Measurements from ENCODE around the gene RNF149.
"Not testable (repeated sequence)": the region's sequence is repeated elsewhere in the genome, so short reads cannot be mapped to it uniquely, and the experiment has no call there.

RNF149 gene

GRCh38 chr2:101330253-101330933 is 21.9 kb upstream of the RNF149 start:
- no peaks in the 10 kb centered on the region for H3K36me3 ChIP-seq (ENCODE audit: control insufficient read depth, insufficient read depth, low read length, severe bottlenecking)
- no peak overlapping the region for H3K4me3 ChIP-seq (ENCODE audit: low read length)

DNA sequence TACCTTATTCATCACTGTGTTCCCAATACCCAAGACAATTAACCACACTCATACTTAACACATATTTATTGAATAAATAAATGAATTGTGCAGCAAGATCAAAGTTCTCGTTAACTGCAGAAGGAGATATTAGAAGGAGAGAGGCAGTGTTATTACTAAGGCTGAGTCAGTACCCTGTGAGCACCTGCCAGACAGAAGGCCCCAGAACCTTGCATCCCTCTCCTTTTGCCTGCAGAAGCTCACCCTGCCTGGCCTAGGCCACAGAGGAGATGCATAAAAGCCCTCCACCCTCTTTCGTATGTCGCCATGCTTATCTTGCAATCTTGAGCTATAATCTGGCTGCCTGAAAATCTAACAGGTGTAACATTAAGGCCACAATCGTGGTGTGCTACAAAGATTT is 20.5 kb upstream of the RNF149 start:
- Histone ChIP-seq H3K9me3 (ENCODE audit: control insufficient read depth, low read length) (peaks cover 9% of the 10 kb centered on the region), H3K36me3 (ENCODE audit: control insufficient read depth, insufficient read depth, low read length, severe bottlenecking) (no peaks in the 10 kb centered on the region), H3K4me3 (ENCODE audit: low read length) (no peak overlapping the region), H3K4me1 (ENCODE audit: control insufficient read depth, insufficient read depth, low read length) (no peaks in the 10 kb centered on the region), H3K9ac (ENCODE audit: low read length) (no peak overlapping the region), H3K27me3 (replicated peaks; ENCODE audit: control insufficient read depth, insufficient read depth, low read length) (no peaks in the 10 kb centered on the region)
- no peak for DNase-seq (ENCODE audit: low read depth)

More at GRCh38 chr2:101330253-101330933, 21.9 kb upstream of the RNF149 start:
- Histone ChIP-seq H3K4me1 (ENCODE audit: control insufficient read depth, insufficient read depth, low read length) (no peaks in the 10 kb centered on the region), H3K27me3 (replicated peaks; ENCODE audit: control insufficient read depth, insufficient read depth, low read length) (no peaks in the 10 kb centered on the region), H3K9me3 (ENCODE audit: control insufficient read depth, low read length) (peaks cover 4% of the 10 kb centered on the region), H3K9ac (ENCODE audit: low read length) (no peak overlapping the region)
- DNase-seq (ENCODE audit: low read depth) = no peak

- no peak overlapping the region for H3K4me3 ChIP-seq (ENCODE audit: low read length)
- no peak for DNase-seq (ENCODE audit: low read depth)
- no peaks in the 10 kb centered on the region for H3K36me3 ChIP-seq (ENCODE audit: control insufficient read depth, insufficient read depth, low read length, severe bottlenecking)
- H3K4me1 ChIP-seq (ENCODE audit: control insufficient read depth, insufficient read depth, low read length) = no peaks in the 10 kb centered on the region
- H3K9me3 ChIP-seq (ENCODE audit: control insufficient read depth, low read length) = peaks cover 9% of the 10 kb centered on the region
- H3K27me3 ChIP-seq (replicated peaks; ENCODE audit: control insufficient read depth, insufficient read depth, low read length) = no peaks in the 10 kb centered on the region
- H3K9ac ChIP-seq (ENCODE audit: low read length) = no peak overlapping the region
Observed at GRCh38 chr2:101328474-101329007, 20.0 kb upstream of the RNF149 start.

- Histone ChIP-seq H3K36me3 (ENCODE audit: control insufficient read depth, insufficient read depth, low read length, severe bottlenecking) (no peaks in the 10 kb centered on the region), H3K4me1 (ENCODE audit: control insufficient read depth, insufficient read depth, low read length) (no peaks in the 10 kb centered on the region), H3K4me3 (ENCODE audit: low read length) (no peak overlapping the region), H3K9ac (ENCODE audit: low read length) (no peak overlapping the region), H3K27me3 (replicated peaks; ENCODE audit: control insufficient read depth, insufficient read depth, low read length) (no peaks in the 10 kb centered on the region), H3K9me3 (ENCODE audit: control insufficient read depth, low read length) (peaks cover 9% of the 10 kb centered on the region)
- no peak for DNase-seq (ENCODE audit: low read depth)
Observed at GRCh38 chr2:101327863-101328394, 19.4 kb upstream of the RNF149 start.

- H3K4me1 ChIP-seq (ENCODE audit: control insufficient read depth, insufficient read depth, low read length) = no peaks in the 10 kb centered on the region
- H3K9ac ChIP-seq (ENCODE audit: low read length) = no peak overlapping the region
- H3K4me3 ChIP-seq (ENCODE audit: low read length) = no peak overlapping the region
- no peaks in the 10 kb centered on the region for H3K27me3 ChIP-seq (replicated peaks; ENCODE audit: control insufficient read depth, insufficient read depth, low read length)
- DNase-seq (ENCODE audit: low read depth) = no peak
- H3K9me3 ChIP-seq (ENCODE audit: control insufficient read depth, low read length) = peaks cover 9% of the 10 kb centered on the region
- H3K36me3 ChIP-seq (ENCODE audit: control insufficient read depth, insufficient read depth, low read length, severe bottlenecking) = no peaks in the 10 kb centered on the region
Observed at GRCh38 chr2:101325425-101325824, 16.9 kb upstream of the RNF149 start.

- H3K9ac ChIP-seq (ENCODE audit: low read length); H3K9me3 ChIP-seq (ENCODE audit: control insufficient read depth, low read length); H3K4me3 ChIP-seq (ENCODE audit: low read length); H3K4me1 ChIP-seq (ENCODE audit: control insufficient read depth, insufficient read depth, low read length); DNase-seq (ENCODE audit: low read depth); H3K27me3 ChIP-seq (replicated peaks; ENCODE audit: control insufficient read depth, insufficient read depth, low read length); H3K36me3 ChIP-seq (ENCODE audit: control insufficient read depth, insufficient read depth, low read length, severe bottlenecking): not testable (repeated sequence)
Observed at GRCh38 chr2:101316568-101316967, 8.1 kb upstream of the RNF149 start.

GRCh38 chr2:101311696-101312017 is 3.2 kb upstream of the RNF149 start:
- no peak for DNase-seq (ENCODE audit: low read depth)
- no peaks in the 10 kb centered on the region for H3K27me3 ChIP-seq (replicated peaks; ENCODE audit: control insufficient read depth, insufficient read depth, low read length)
- peaks cover 13% of the 10 kb centered on the region for H3K4me1 ChIP-seq (ENCODE audit: control insufficient read depth, insufficient read depth, low read length)
- H3K36me3 ChIP-seq (ENCODE audit: control insufficient read depth, insufficient read depth, low read length, severe bottlenecking) = no peaks in the 10 kb centered on the region
- H3K4me3 ChIP-seq (ENCODE audit: low read length) = no peak overlapping the region
- H3K9ac ChIP-seq (ENCODE audit: low read length) = no peak overlapping the region
- no peaks in the 10 kb centered on the region for H3K9me3 ChIP-seq (ENCODE audit: control insufficient read depth, low read length)

DNA sequence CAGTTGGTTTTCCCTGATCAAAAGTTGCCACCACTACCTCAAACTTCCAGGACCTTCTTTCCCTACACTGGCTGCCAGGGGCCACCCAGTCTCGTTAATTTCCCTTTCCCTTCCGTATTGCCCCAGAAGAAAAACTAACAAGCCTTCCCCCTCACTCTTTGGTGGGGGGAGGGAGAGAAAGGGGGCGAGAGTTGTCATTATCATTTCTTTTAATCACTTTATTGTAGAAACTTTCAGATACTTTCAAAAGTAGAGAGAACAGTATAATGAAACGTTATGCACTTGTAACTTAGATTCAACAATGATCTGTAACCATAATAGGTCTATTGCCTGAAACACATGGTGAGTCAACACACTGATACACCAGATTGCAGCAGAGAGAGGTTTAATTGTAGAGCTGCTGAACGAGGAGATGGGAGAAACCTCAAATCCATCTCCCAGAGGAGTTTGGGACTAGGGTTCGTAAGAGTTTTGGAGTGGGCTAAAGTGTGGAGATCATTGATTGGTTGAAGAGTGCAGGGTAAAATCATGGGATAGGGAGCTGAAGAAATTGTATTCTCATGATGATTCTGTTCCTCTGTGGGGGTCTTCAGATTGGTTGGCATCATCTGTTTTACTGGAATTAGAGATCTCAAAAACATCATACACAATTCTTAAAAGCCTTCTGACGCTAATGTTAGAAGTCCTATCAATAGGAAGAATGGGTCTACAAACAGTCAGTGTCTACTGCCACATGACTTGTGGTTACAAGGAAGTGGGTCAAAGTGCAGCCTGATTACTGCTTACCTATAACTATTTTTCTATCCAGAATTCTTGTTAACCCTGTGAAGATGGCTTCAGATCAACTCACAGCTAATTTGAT is 2.6 kb upstream of the RNF149 start:
- Histone ChIP-seq H3K36me3 (ENCODE audit: control insufficient read depth, insufficient read depth, low read length, severe bottlenecking) (no peaks in the 10 kb centered on the region), H3K27me3 (replicated peaks; ENCODE audit: control insufficient read depth, insufficient read depth, low read length) (no peaks in the 10 kb centered on the region), H3K9me3 (ENCODE audit: control insufficient read depth, low read length) (no peaks in the 10 kb centered on the region), H3K4me3 (ENCODE audit: low read length) (no peak overlapping the region), H3K4me1 (ENCODE audit: control insufficient read depth, insufficient read depth, low read length) (peaks cover 19% of the 10 kb centered on the region), H3K9ac (ENCODE audit: low read length) (no peak overlapping the region)
- no peak for DNase-seq (ENCODE audit: low read depth)

DNA sequence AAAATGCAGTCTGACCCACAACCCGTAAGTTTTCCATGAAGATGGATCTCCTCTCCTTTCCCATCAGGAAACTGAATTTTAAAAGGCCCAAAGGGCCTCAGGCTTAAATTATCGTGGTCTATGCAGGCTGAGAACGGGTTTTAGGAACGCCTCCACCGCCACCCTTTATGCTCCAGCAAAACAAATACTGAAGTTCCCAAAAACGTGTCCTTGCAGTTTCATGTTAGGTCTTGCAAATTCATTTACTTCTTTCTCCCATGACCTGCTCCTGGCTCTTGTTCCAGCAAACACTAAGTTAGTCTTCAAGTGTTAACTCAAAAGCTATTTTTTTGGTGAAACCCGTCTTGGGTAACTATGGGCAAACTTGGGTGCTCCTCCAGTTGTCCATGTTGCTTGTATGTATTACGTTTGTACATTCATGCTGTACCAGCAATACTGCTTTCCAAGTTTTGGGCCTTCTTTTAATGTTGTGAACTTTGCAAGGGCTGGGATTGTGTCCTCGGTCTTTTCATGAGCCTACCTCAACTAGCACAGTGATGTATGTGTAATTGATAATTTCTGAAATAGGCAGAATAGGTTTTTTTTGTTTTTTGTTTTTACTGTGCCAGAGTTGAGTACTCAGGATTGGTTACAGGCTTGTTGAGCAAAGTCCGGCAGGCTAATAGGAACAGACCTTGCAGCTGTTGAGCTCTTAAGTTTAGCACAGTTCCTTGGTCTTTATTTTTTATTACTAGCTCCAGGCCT is 1.8 kb upstream of the RNF149 start:
- no peak for DNase-seq (ENCODE audit: low read depth)
- H3K9ac ChIP-seq (ENCODE audit: low read length) = no peak overlapping the region
- H3K4me3 ChIP-seq (ENCODE audit: low read length) = no peak overlapping the region
- no peaks in the 10 kb centered on the region for H3K27me3 ChIP-seq (replicated peaks; ENCODE audit: control insufficient read depth, insufficient read depth, low read length)
- no peaks in the 10 kb centered on the region for H3K9me3 ChIP-seq (ENCODE audit: control insufficient read depth, low read length)
- no peaks in the 10 kb centered on the region for H3K36me3 ChIP-seq (ENCODE audit: control insufficient read depth, insufficient read depth, low read length, severe bottlenecking)
- H3K4me1 ChIP-seq (ENCODE audit: control insufficient read depth, insufficient read depth, low read length) = peaks cover 27% of the 10 kb centered on the region

DNA sequence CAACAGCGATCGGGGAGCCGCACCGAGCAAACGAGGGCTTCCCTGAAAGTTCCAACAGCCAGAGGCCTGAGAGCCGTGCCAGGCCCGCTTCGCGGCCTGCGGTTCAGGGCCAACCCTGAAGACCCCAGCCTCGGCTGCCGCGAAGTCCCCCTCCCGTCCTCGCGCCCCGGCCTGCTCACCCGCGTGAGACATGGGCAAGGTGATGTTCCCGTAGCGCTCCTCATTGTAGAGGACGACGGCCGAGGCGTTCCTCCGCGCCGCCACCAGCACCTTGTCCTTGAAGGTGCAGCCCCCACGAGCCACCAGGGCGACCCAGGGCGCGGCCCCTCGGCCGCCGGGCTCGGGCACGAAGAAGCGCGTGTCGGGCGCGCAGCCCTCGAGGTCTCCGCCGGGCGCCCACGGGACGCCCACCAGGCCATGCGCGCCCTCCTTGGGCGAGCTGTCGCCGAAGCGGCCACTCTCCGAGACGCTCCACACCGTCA is 510 bp downstream of the RNF149 start:
- Histone ChIP-seq H3K9ac (ENCODE audit: low read length) (peak overlapping the region; percentile 95), H3K4me3 (ENCODE audit: low read length) (peak overlapping the region; percentile 86), H3K4me1 (ENCODE audit: control insufficient read depth, insufficient read depth, low read length) (peaks cover 40% of the 10 kb centered on the region), H3K27me3 (replicated peaks; ENCODE audit: control insufficient read depth, insufficient read depth, low read length) (no peaks in the 10 kb centered on the region), H3K9me3 (ENCODE audit: control insufficient read depth, low read length) (no peaks in the 10 kb centered on the region), H3K36me3 (ENCODE audit: control insufficient read depth, insufficient read depth, low read length, severe bottlenecking) (no peaks in the 10 kb centered on the region)
- no peak for DNase-seq (ENCODE audit: low read depth)

GRCh38 chr2:101307503-101307902 is 998 bp downstream of the RNF149 start:
- peak; percentile 18 for DNase-seq (ENCODE audit: low read depth)
- no peaks in the 10 kb centered on the region for H3K27me3 ChIP-seq (replicated peaks; ENCODE audit: control insufficient read depth, insufficient read depth, low read length)
- peaks cover 43% of the 10 kb centered on the region for H3K4me1 ChIP-seq (ENCODE audit: control insufficient read depth, insufficient read depth, low read length)
- peak overlapping the region; percentile 95 for H3K9ac ChIP-seq (ENCODE audit: low read length)
- no peaks in the 10 kb centered on the region for H3K9me3 ChIP-seq (ENCODE audit: control insufficient read depth, low read length)
- H3K4me3 ChIP-seq (ENCODE audit: low read length) = peak overlapping the region; percentile 86
- H3K36me3 ChIP-seq (ENCODE audit: control insufficient read depth, insufficient read depth, low read length, severe bottlenecking) = no peaks in the 10 kb centered on the region
